Activated CD8-positive, alpha-beta memory T cell treated with anti-CD3 and anti-CD28 coated beads for 24 hours (primary cell): Measurements from ENCODE around the gene ATP5F1B.
"Not testable (repeated sequence)": the region's sequence is repeated elsewhere in the genome, so short reads cannot be mapped to it uniquely, and the experiment has no call there.

ENCODE experiments used
- DNase-seq: peaks from one replicate; pipeline ENCODE4 v3.0.0-alpha.2; 2020

ATP5F1B gene

GRCh38 chr12:56645717-56646446 lies at the start of gene ATP5F1B:
Gene ATP5F1B (minus strand): TSS chr12:56645984. CDS start chr12:56645963, 21 bp downstream.
- DNase-seq = peak; percentile 90

- DNase-seq = no peak
These were observed 48.4 kb upstream of the ATP5F1B start for GRCh38 chr12:56694161-56694560.

GRCh38 chr12:56688846-56689109 lies 43.0 kb upstream of the ATP5F1B start:
- no peak for DNase-seq

GRCh38 chr12:56688129-56688845 lies 42.5 kb upstream of the ATP5F1B start, which contains the start of gene PTGES3:
Gene PTGES3 (minus strand): TSS chr12:56688284. CDS start chr12:56687999, 285 bp downstream.
- DNase-seq = peak; percentile 97

GRCh38 chr12:56687223-56688128 lies 41.7 kb upstream of the ATP5F1B start:
- DNase-seq = peak; percentile 85

- DNase-seq = peak; percentile 56
These were observed 39.1 kb upstream of the ATP5F1B start for GRCh38 chr12:56684745-56685359.

- DNase-seq = peak; percentile 38
These were observed 36.5 kb upstream of the ATP5F1B start for GRCh38 chr12:56682323-56682722.

- peak; percentile 49 for DNase-seq
These were observed 34.2 kb upstream of the ATP5F1B start for GRCh38 chr12:56679883-56680575.

- DNase-seq = peak; percentile 44
These were observed 33.1 kb upstream of the ATP5F1B start for GRCh38 chr12:56678852-56679251.

- DNase-seq = peak; percentile 50
These were observed 31.9 kb upstream of the ATP5F1B start for GRCh38 chr12:56677680-56678079.

- no peak for DNase-seq
These were observed 31.2 kb upstream of the ATP5F1B start for GRCh38 chr12:56676851-56677580.

GRCh38 chr12:56671608-56672007 lies 25.8 kb upstream of the ATP5F1B start:
- DNase-seq = no peak

GRCh38 chr12:56670836-56671235 lies 25.1 kb upstream of the ATP5F1B start:
- DNase-seq = no peak

GRCh38 chr12:56668197-56668457 lies 22.3 kb upstream of the ATP5F1B start:
- no peak for DNase-seq

- no peak for DNase-seq
These were observed 16.3 kb upstream of the ATP5F1B start for GRCh38 chr12:56661979-56662638.

GRCh38 chr12:56661560-56661959 lies 15.8 kb upstream of the ATP5F1B start:
- DNase-seq = no peak

- DNase-seq = no peak
These were observed 13.1 kb upstream of the ATP5F1B start for GRCh38 chr12:56658921-56659320.

GRCh38 chr12:56657416-56658379 lies 11.9 kb upstream of the ATP5F1B start:
- DNase-seq = no peak

GRCh38 chr12:56653781-56654180 lies 8.0 kb upstream of the ATP5F1B start:
- not testable (repeated sequence) for DNase-seq

- DNase-seq = not testable (repeated sequence)
These were observed 2.2 kb upstream of the ATP5F1B start for GRCh38 chr12:56648023-56648422.
